Loucy (cell line): Measurements from ENCODE around the gene BRICD5.

Source experiments
- H2AFZ ChIP-seq: fragments of 200-600 bp; sonication (generic); 2 replicates; pipeline ENCODE4 v1.6.0; 2016; ENCODE audit warnings: antibody characterized with exemption, mild to moderate bottlenecking, low read length, moderate library complexity
- H3F3A ChIP-seq: fragments of 200-600 bp; 2 replicates; pipeline ENCODE4 v1.6.0; 2016; ENCODE audit warnings: antibody characterized with exemption, low read depth, mild to moderate bottlenecking
- H3K27me3 ChIP-seq: fragments of 200-600 bp; sonication (generic); 2 replicates; pipeline ENCODE4 v1.6.1; 2014; ENCODE audit warnings: low read length, mild to moderate bottlenecking; ENCODE audit not compliant: insufficient read depth, poor library complexity, severe bottlenecking
- H3K36me3 ChIP-seq: fragments of 200-600 bp; sonication (generic); 2 replicates; pipeline ENCODE4 v1.6.1; 2016; ENCODE audit warnings: low read length; ENCODE audit not compliant: insufficient read depth
- H3K4me1 ChIP-seq: fragments of 200-600 bp; sonication (generic); 2 replicates; pipeline ENCODE4 v1.5.1; 2014; ENCODE audit warnings: low read length, mild to moderate bottlenecking; ENCODE audit not compliant: insufficient read depth, poor library complexity, severe bottlenecking
- H3K4me2 ChIP-seq: fragments of 200-600 bp; sonication (generic); 2 replicates; pipeline ENCODE4 v1.6.0; 2014; ENCODE audit warnings: antibody characterized with exemption, low read length, low read depth, mild to moderate bottlenecking; ENCODE audit not compliant: poor library complexity, severe bottlenecking
- H3K4me3 ChIP-seq: fragments of 200-600 bp; sonication (generic); 2 replicates; pipeline ENCODE4 v1.5.1; 2014; ENCODE audit warnings: low read length, mild to moderate bottlenecking, mixed read lengths; ENCODE audit not compliant: poor library complexity, severe bottlenecking
- H3K79me2 ChIP-seq: fragments of 200-600 bp; sonication (generic); 2 replicates; pipeline ENCODE4 v1.6.1; 2014; ENCODE audit warnings: low read length; ENCODE audit not compliant: insufficient read depth
- H3K9ac ChIP-seq: fragments of 200-600 bp; sonication (generic); 2 replicates; pipeline ENCODE4 v1.6.0; 2014; ENCODE audit warnings: mild to moderate bottlenecking, low read depth, low read length, moderate library complexity; ENCODE audit not compliant: poor library complexity, severe bottlenecking
- H3K9me2 ChIP-seq: fragments of 200-600 bp; sonication (generic); replicated peaks from 2 replicates; pipeline ENCODE4 v1.6.1; 2016; ENCODE audit warnings: low read depth, low read length, mixed read lengths
- H3K9me3 ChIP-seq: fragments of 200-600 bp; sonication (generic); 2 replicates; pipeline ENCODE4 v1.6.1; 2014; ENCODE audit warnings: mild to moderate bottlenecking, antibody characterized with exemption, low read length, low read depth; ENCODE audit not compliant: insufficient read depth
- H4K20me1 ChIP-seq: fragments of 200-600 bp; sonication (generic); 2 replicates; pipeline ENCODE4 v1.6.0; 2014; ENCODE audit warnings: antibody characterized with exemption, low read length, mild to moderate bottlenecking; ENCODE audit not compliant: insufficient read depth, poor library complexity, severe bottlenecking
- EZH2phosphoT487 ChIP-seq: fragments of 200-600 bp; IDR thresholded peaks from 2 replicates; pipeline ENCODE4 v1.6.1; 2018; ENCODE audit warnings: antibody characterized with exemption, mild to moderate bottlenecking, moderate library complexity, borderline replicate concordance
- TF ChIP-seq, protein P1 (sequence below): fragments of 200-600 bp; sonication (generic); conservative IDR thresholded peaks from 2 replicates; pipeline ENCODE4 v1.5.1; 2014; ENCODE audit warnings: mild to moderate bottlenecking, antibody characterized with exemption, low read length

The BRICD5 gene

DNA sequence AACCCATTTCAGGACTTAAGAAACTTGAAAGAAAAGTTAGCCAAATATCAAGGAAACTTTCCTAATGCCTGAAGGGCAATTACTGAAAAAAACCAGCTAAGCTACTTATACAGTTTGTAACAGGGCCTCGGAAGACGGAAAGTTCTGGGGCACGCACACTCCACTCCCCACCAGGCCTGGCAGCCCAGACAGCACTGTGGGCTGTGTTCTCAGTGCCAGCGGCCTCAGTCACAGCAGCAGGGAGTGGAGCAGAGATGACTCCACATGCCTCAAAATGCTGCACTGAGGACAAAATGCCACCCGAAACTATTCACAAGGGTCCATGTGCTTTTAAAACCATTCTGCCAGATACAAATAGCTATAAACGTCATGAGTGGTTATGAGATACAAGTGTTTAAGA lies 47.1 kb upstream of the BRICD5 start:
- Histone ChIP-seq H3K9ac (no peak overlapping the region), H3K4me2 (no peak overlapping the region), H3F3A (no peaks in the 10 kb centered on the region), H3K4me3 (no peak overlapping the region), H2AFZ (no peak overlapping the region), H3K9me3 (no peaks in the 10 kb centered on the region), H3K27me3 (no peaks in the 10 kb centered on the region), H3K79me2 (peaks cover 35% of the 10 kb centered on the region; the same call in 1 of the 2 replicates), H3K36me3 (peaks cover 61% of the 10 kb centered on the region; the same call in 1 of the 2 replicates), H3K4me1 (no peaks in the 10 kb centered on the region), H3K9me2 (no peaks in the 10 kb centered on the region), H4K20me1 (no peaks in the 10 kb centered on the region)
- TF ChIP-seq EZH2phosphoT487, result no peak
- TF ChIP-seq, protein P1, sequence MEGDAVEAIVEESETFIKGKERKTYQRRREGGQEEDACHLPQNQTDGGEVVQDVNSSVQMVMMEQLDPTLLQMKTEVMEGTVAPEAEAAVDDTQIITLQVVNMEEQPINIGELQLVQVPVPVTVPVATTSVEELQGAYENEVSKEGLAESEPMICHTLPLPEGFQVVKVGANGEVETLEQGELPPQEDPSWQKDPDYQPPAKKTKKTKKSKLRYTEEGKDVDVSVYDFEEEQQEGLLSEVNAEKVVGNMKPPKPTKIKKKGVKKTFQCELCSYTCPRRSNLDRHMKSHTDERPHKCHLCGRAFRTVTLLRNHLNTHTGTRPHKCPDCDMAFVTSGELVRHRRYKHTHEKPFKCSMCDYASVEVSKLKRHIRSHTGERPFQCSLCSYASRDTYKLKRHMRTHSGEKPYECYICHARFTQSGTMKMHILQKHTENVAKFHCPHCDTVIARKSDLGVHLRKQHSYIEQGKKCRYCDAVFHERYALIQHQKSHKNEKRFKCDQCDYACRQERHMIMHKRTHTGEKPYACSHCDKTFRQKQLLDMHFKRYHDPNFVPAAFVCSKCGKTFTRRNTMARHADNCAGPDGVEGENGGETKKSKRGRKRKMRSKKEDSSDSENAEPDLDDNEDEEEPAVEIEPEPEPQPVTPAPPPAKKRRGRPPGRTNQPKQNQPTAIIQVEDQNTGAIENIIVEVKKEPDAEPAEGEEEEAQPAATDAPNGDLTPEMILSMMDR, result no peak

DNA sequence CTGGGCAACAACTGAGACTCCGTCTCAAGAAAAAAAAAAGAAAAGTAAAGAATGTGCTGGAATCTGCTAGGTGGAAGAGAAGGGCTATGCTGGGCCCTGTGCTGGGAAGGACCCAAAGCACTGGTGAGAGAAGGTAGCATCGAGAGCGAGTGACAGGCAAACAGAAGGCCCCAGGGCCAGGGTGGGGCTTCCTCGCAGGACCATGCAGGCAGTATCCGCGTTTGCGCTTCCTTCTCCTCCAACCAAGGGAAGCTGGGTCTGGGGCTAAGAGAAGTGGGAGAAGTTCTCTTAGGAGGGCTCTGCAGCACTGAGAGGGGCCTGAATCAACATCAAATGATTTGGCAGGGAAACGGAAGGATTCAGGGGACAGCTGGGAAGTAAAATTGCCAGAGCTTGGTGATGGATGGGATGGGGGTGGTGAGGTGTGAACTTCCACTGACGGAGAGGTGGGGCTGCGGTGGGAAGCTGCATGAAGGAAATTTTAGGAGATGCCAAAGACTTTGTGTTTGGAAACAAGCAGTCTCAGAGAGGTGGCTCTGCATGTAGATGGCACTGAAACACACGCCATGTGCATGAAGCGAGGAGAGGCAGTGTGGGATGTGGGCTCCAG lies 46.0 kb upstream of the BRICD5 start:
- Histone ChIP-seq H3K9me3 (no peaks in the 10 kb centered on the region), H3K9ac (no peak overlapping the region), H3K79me2 (peaks cover 25% of the 10 kb centered on the region; the same call in 1 of the 2 replicates), H2AFZ (no peak overlapping the region), H4K20me1 (peaks cover 4% of the 10 kb centered on the region), H3K4me1 (no peaks in the 10 kb centered on the region), H3K9me2 (no peaks in the 10 kb centered on the region), H3K4me3 (no peak overlapping the region), H3K4me2 (no peak overlapping the region), H3K36me3 (peaks cover 50% of the 10 kb centered on the region; the same call in 1 of the 2 replicates), H3K27me3 (no peaks in the 10 kb centered on the region), H3F3A (peaks cover 6% of the 10 kb centered on the region; the same call in 1 of the 2 replicates)
- TF ChIP-seq, protein P1, result no peak
- TF ChIP-seq EZH2phosphoT487, result no peak

DNA sequence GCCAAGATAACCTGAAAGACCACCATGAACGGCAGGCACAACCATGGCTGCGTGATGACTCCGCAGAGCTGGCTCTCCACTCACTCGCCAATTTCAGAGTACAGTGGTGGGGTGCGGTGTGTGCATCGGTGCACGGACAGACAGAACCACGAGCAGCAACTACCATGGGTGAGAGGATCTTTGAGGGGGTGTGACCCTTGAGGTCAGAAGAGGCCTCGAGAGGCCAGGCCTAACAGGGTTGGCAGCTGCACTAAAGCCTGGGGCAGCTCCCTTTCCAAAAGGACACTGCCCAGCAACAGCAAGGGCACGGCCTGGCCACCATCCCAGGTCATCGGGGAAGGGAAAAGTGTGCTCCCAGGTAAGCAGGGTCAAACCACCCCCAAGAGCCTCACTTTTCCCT lies 42.6 kb upstream of the BRICD5 start:
- Histone ChIP-seq H2AFZ (no peak overlapping the region), H3F3A (peaks cover 6% of the 10 kb centered on the region; the same call in 1 of the 2 replicates), H3K36me3 (peaks cover 36% of the 10 kb centered on the region; the same call in 1 of the 2 replicates), H3K4me1 (no peaks in the 10 kb centered on the region), H4K20me1 (peaks cover 4% of the 10 kb centered on the region), H3K4me3 (no peak overlapping the region), H3K9me2 (no peaks in the 10 kb centered on the region), H3K79me2 (peaks cover 19% of the 10 kb centered on the region; the same call in 1 of the 2 replicates), H3K9ac (no peak overlapping the region), H3K4me2 (no peak overlapping the region), H3K27me3 (no peaks in the 10 kb centered on the region), H3K9me3 (no peaks in the 10 kb centered on the region)
- TF ChIP-seq, protein P1, result no peak
